VCaP (cell line): Measurements from ENCODE around the gene PITX3.

ENCODE experiments used
- H3K27ac ChIP-seq: fragments of 450-650 bp; 2 replicates; pipeline ENCODE4 v1.5.1; 2017
- TF ChIP-seq, protein P1 (sequence below): fragments of 450-650 bp; conservative IDR thresholded peaks from 2 replicates; pipeline ENCODE4 v1.5.1; 2017; ENCODE audit warnings: mild to moderate bottlenecking, moderate library complexity

Gene PITX3

GRCh38 chr10:102245082-102245931, 4.0 kb upstream of the PITX3 start, which contains the start of gene GBF1:
GBF1 (plus strand) TSS chr10:102245532; CDS start chr10:102258939, 13,407 bp downstream.
- H3K27ac ChIP-seq: peak within 1 kb of the TSS; percentile 84
- TF ChIP-seq, protein P1, sequence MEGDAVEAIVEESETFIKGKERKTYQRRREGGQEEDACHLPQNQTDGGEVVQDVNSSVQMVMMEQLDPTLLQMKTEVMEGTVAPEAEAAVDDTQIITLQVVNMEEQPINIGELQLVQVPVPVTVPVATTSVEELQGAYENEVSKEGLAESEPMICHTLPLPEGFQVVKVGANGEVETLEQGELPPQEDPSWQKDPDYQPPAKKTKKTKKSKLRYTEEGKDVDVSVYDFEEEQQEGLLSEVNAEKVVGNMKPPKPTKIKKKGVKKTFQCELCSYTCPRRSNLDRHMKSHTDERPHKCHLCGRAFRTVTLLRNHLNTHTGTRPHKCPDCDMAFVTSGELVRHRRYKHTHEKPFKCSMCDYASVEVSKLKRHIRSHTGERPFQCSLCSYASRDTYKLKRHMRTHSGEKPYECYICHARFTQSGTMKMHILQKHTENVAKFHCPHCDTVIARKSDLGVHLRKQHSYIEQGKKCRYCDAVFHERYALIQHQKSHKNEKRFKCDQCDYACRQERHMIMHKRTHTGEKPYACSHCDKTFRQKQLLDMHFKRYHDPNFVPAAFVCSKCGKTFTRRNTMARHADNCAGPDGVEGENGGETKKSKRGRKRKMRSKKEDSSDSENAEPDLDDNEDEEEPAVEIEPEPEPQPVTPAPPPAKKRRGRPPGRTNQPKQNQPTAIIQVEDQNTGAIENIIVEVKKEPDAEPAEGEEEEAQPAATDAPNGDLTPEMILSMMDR: no peak

GRCh38 chr10:102243309-102243708, 2.0 kb upstream of the PITX3 start:
- H3K27ac ChIP-seq: no peak overlapping the region

DNA sequence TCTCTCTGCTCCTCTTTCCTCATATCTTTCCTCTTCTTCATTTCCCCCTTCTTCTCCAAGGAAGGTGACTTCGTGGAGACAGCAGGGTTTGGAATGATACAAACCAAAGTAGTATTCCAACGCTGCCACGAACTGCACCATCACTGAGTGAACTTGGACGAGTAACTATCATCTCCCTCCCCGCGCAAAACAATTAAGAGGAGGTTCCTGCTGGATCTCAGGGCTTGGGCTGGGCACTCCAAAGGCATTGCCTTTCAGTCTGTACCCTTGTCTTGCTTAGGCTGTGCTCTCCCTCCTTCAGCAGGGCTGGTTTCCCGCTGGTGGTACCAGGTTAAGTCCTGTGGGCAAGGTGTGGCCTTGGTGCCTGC, 790 bp upstream of the PITX3 start:
- TF ChIP-seq, protein P1: no peak
- no peak overlapping the region for H3K27ac ChIP-seq

More at GRCh38 chr10:102243309-102243708, 2.0 kb upstream of the PITX3 start:
- TF ChIP-seq, protein P1: no peak

DNA sequence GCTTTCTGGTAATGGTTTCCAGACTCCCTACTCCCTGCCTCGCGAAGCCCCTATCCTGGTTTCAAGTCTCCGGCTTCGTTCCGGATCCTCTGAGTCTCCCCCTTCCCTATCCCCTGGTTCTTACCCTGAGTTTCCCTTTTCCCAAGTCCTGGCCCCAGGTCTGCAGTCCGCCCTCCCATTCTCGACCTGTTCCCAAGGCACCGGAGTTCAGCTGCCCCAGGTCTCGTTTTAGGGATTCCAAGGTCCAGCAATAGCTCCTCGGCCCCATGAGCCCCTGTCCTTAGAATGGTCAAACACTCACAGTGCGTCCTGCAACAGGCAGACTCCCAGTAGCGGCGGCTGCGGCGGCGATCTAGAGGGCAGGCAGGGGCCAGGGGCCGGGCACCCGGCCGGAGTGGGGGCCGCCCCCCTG, 274 bp downstream of the PITX3 start:
- no peak overlapping the region for H3K27ac ChIP-seq
- TF ChIP-seq, protein P1: no peak

- H3K27ac ChIP-seq: no peak overlapping the region
- TF ChIP-seq, protein P1: no peak
These were observed 763 bp downstream of the PITX3 start for GRCh38 chr10:102240467-102241031.

DNA sequence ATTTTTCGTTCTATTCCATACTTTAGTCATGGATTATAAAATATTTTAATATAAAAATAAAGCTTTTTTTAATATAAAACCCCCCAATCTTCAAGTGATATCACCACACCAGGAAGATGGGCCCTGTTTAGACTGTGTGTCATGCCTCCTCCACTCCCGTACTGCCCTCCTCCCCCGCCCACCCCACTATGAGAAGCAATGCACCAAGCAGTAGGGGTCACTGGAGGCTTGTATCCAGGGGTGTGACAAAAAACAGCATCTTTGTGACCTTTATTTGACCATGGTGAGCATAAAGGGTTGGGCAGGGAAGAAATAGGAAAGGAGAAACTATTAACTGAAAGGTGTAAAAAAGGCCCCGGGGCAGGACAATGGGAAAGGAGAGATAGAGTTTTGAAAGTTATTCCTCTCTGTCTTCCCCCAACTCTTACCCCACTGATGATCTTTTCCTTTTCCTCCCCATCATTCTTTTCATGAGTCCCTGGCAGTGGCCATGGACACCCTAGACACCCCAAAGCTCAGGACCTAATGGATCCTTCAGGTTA, 3.5 kb downstream of the PITX3 start:
- TF ChIP-seq, protein P1: no peak
- no peak overlapping the region for H3K27ac ChIP-seq

- TF ChIP-seq, protein P1: no peak
- H3K27ac ChIP-seq: no peak overlapping the region
These were observed 5.3 kb downstream of the PITX3 start for GRCh38 chr10:102236006-102236405.
